ENCODE measurements around the gene DCTN3. TPM values are rescaled to one million over a fixed set of nuclear protein-coding genes. Genes with fewer than 3 reads are reported as not detected.
A peak's percentile ranks its signal among the peaks of the same experiment; 100 is the strongest.

DCTN3 gene
- total and polyA plus RNA-seq, 2 donors (not counting 3 experiments of a cell fraction or from before 2014, with no cell fraction given), result 91.0 to 170 TPM

DNA sequence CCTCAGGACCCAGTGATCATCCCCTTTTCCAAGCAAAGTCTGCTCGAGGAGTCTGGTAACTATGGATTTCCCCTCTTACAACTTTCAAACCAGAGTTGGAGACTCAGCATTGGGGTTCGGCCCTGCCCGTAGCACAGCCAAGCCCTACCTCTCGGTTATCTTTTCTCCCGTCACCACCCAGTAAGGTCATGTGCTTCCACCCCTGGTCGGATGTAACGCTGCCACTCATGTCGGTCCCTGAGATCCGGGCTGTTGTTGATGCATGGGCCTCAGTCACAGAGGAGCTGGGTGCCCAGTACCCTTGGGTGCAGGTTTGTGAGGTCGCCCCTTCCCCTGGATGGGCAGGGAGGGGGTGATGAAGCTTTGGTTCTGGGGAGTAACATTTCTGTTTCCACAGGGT lies 27.4 kb upstream of the DCTN3 start:
- Histone ChIP-seq H3K4me3 (replicated peaks in 1 of 3; ENCODE audit: insufficient read depth in 1 of 3, low read depth in 1 of 3, low read length in 3 of 3) (peak overlapping the region in 2 of 3 experiments; percentile 75 to 78), H3K27me3 (ENCODE audit: control insufficient read depth in 2 of 2, insufficient read depth in 2 of 2, low read length in 2 of 2) (no peaks in the 10 kb centered on the region), H3K9me1 (replicated peaks; ENCODE audit: control insufficient read depth, extremely low read depth, insufficient read depth, low read length) (no peaks in the 10 kb centered on the region), H3K9ac (replicated peaks; ENCODE audit: extremely low read depth, insufficient read depth, low read length) (peak overlapping the region; percentile 68), H3K36me3 (ENCODE audit: control insufficient read depth in 2 of 2, extremely low read depth in 1 of 2, insufficient read depth in 2 of 2, low read length in 2 of 2) (peaks cover 0 to 14% of the 10 kb centered on the region in 2 experiments), H3K4me2 (ENCODE audit: insufficient read depth, low read length) (peak overlapping the region; percentile 82), H2AFZ (ENCODE audit: low read depth, low read length) (no peak overlapping the region), H4K20me1 (replicated peaks; ENCODE audit: control insufficient read depth, extremely low read depth, insufficient read depth, low read length) (no peaks in the 10 kb centered on the region), H3K4me1 (ENCODE audit: control insufficient read depth, extremely low read depth, insufficient read depth, low read length) (peaks cover 28% of the 10 kb centered on the region), H3K79me2 (ENCODE audit: control insufficient read depth, insufficient read depth, low read length) (peaks cover 6% of the 10 kb centered on the region), H3K9me3 (replicated peaks; ENCODE audit: control insufficient read depth, insufficient read depth, low read length) (no peaks in the 10 kb centered on the region), H3K27ac (ENCODE audit: insufficient read depth, low read depth, low read length) (no peak overlapping the region)
- dilution Hi-C loops (cut with MboI; ENCODE audit: extremely low pct_ligation_motif_present, low sequenced_read_pairs), result no loop called here
- no peak for TF ChIP-seq MYC (IDR thresholded peaks at IDR 0.05; ENCODE audit: low read depth, low read length)
- BruUV-seq (replicated peaks), result no TSS peak
- ChIA-PET POLR2A (interaction anchor here (1.5 to 1.9 kb wide), 2 partner anchors 10 to 17 kb away, joined by 7 read pairs; partner anchors contain the start of gene SIGMAR1), CTCF (interaction anchor here (0.9 to 1.4 kb wide), 2 partner anchors 14 to 44 kb away, joined by 3 read pairs; no protein-coding TSS in a partner anchor)
- intact Hi-C loops (cut with micrococcal nuclease), result no loop called here
- FAIRE-seq, result no peak
- DNase-seq (ENCODE audit: low read depth, low spot score), result no peak

DNA sequence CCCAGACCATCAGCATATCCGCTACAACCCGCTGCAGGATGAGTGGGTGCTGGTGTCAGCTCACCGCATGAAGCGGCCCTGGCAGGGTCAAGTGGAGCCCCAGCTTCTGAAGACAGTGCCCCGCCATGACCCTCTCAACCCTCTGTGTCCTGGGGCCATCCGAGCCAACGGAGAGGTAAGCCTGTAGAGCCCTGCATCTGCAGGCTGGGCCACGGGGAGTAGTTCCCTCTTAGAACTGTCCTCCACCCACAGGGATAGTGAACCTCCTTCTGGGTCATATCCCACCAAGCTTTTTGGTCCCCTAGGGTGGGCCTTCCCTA lies 26.7 kb upstream of the DCTN3 start:
- peaks cover 0 to 14% of the 10 kb centered on the region in 2 experiments for H3K36me3 ChIP-seq (ENCODE audit: control insufficient read depth in 2 of 2, extremely low read depth in 1 of 2, insufficient read depth in 2 of 2, low read length in 2 of 2)
- peaks cover 22% of the 10 kb centered on the region for H3K4me1 ChIP-seq (ENCODE audit: control insufficient read depth, extremely low read depth, insufficient read depth, low read length)
- no peaks in the 10 kb centered on the region for H3K9me1 ChIP-seq (replicated peaks; ENCODE audit: control insufficient read depth, extremely low read depth, insufficient read depth, low read length)
- no peaks in the 10 kb centered on the region for H3K27me3 ChIP-seq (ENCODE audit: control insufficient read depth in 2 of 2, insufficient read depth in 2 of 2, low read length in 2 of 2)
- ChIA-PET POLR2A (interaction anchor here (1.5 to 1.9 kb wide), 2 partner anchors 10 to 18 kb away, joined by 7 read pairs; partner anchors contain the start of gene SIGMAR1), CTCF (interaction anchor here (0.7 to 2.2 kb wide), 10 partner anchors 9 to 55 kb away, joined by 3 to 21 read pairs (median 6); partner anchors contain the start of gene SIGMAR1)
- H3K27ac ChIP-seq (ENCODE audit: insufficient read depth, low read depth, low read length), result peak overlapping the region; percentile 41
- peak overlapping the region; percentile 68 for H3K9ac ChIP-seq (replicated peaks; ENCODE audit: extremely low read depth, insufficient read depth, low read length)
- H3K4me3 ChIP-seq (replicated peaks in 1 of 3; ENCODE audit: insufficient read depth in 1 of 3, low read depth in 1 of 3, low read length in 3 of 3), result peak overlapping the region; percentile 53 to 78 (median 75)
- H3K9me3 ChIP-seq (replicated peaks; ENCODE audit: control insufficient read depth, insufficient read depth, low read length), result no peaks in the 10 kb centered on the region
- FAIRE-seq (no peak), DNase-seq (ENCODE audit: low read depth, low spot score) (no peak)
- BruUV-seq (replicated peaks), result no TSS peak
- peaks cover 6% of the 10 kb centered on the region for H3K79me2 ChIP-seq (ENCODE audit: control insufficient read depth, insufficient read depth, low read length)
- peak overlapping the region; percentile 98 for H2AFZ ChIP-seq (ENCODE audit: low read depth, low read length)
- TF ChIP-seq, protein P1, sequence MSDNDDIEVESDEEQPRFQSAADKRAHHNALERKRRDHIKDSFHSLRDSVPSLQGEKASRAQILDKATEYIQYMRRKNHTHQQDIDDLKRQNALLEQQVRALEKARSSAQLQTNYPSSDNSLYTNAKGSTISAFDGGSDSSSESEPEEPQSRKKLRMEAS (IDR thresholded peaks at IDR 0.05; ENCODE audit: insufficient read depth, insufficient read length), result no peak
- TF ChIP-seq GATA2 (IDR thresholded peaks at IDR 0.05; ENCODE audit: insufficient read depth, insufficient read length, low read depth, low read length) (no peak), JUN (IDR thresholded peaks at IDR 0.05; ENCODE audit: borderline replicate concordance, insufficient read depth, insufficient read length, low read depth) (no peak), POLR2A (IDR thresholded peaks at IDR 0.05; ENCODE audit: low read depth, low read length) (no peak)
- TF ChIP-seq, protein P2, sequence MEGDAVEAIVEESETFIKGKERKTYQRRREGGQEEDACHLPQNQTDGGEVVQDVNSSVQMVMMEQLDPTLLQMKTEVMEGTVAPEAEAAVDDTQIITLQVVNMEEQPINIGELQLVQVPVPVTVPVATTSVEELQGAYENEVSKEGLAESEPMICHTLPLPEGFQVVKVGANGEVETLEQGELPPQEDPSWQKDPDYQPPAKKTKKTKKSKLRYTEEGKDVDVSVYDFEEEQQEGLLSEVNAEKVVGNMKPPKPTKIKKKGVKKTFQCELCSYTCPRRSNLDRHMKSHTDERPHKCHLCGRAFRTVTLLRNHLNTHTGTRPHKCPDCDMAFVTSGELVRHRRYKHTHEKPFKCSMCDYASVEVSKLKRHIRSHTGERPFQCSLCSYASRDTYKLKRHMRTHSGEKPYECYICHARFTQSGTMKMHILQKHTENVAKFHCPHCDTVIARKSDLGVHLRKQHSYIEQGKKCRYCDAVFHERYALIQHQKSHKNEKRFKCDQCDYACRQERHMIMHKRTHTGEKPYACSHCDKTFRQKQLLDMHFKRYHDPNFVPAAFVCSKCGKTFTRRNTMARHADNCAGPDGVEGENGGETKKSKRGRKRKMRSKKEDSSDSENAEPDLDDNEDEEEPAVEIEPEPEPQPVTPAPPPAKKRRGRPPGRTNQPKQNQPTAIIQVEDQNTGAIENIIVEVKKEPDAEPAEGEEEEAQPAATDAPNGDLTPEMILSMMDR (IDR thresholded peaks at IDR 0.05; ENCODE audit: extremely low read depth in 1 of 2, insufficient read depth in 1 of 2, low read depth in 1 of 2, low read length in 2 of 2), result no peak
- dilution Hi-C loops (cut with MboI; ENCODE audit: extremely low pct_ligation_motif_present, low sequenced_read_pairs), result no loop called here
- peak overlapping the region; percentile 82 for H3K4me2 ChIP-seq (ENCODE audit: insufficient read depth, low read length)
- no peaks in the 10 kb centered on the region for H4K20me1 ChIP-seq (replicated peaks; ENCODE audit: control insufficient read depth, extremely low read depth, insufficient read depth, low read length)
- intact Hi-C loops (cut with micrococcal nuclease), result no loop called here
